ENCODE measurements around the gene EFNA4. TPM values are rescaled to one million over a fixed set of nuclear protein-coding genes. Genes with fewer than 3 reads are reported as not detected.

The EFNA4 gene
- total RNA-seq, 1 experiment from 2014 or later = 22.7 TPM

DNA sequence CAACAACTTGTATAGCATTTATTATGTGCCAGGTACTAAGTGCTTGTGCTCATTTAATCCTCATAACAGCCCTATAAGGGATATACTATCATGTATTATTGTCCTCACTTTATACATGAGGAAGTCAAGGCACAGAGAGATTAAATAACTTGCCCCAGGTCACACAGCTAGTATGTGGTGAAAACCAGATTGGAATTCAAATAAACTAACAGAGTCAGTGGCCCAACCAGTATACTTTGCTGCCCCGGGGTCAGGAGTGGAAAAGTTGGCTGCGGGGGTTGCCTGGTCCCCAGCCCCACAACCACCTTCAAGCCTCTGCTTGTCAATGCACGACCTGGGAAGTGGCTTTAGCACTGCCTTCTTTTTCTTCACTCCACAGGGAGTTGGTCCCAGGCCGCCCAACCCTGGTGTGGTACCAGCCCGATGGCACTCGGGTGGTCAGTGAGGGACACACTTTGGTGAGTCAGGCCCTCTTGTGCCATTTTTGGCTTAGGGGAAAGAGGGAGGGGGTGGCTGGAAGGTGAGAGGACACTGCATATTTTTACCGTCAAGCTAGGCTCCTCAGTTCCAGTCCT, 9.9 kb upstream of the EFNA4 start:
- no peak overlapping the region for H3K27ac Mint-ChIP-seq
- no peak for ATAC-seq
- H3K36me3 Mint-ChIP-seq = no peaks in the 10 kb centered on the region
- POLR2A ChIA-PET = no interaction called here
- TF ChIP-seq, protein P1, sequence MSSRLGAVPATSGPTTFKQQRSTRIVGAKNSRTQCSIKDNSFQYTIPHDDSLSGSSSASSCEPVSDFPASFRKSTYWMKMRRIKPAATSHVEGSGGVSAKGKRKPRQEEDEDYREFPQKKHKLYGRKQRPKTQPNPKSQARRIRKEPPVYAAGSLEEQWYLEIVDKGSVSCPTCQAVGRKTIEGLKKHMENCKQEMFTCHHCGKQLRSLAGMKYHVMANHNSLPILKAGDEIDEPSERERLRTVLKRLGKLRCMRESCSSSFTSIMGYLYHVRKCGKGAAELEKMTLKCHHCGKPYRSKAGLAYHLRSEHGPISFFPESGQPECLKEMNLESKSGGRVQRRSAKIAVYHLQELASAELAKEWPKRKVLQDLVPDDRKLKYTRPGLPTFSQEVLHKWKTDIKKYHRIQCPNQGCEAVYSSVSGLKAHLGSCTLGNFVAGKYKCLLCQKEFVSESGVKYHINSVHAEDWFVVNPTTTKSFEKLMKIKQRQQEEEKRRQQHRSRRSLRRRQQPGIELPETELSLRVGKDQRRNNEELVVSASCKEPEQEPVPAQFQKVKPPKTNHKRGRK (CRISPR knock-in tag; IDR thresholded peaks at IDR 0.05; ENCODE audit: borderline replicate concordance) = no peak
- TF ChIP-seq, protein P2, sequence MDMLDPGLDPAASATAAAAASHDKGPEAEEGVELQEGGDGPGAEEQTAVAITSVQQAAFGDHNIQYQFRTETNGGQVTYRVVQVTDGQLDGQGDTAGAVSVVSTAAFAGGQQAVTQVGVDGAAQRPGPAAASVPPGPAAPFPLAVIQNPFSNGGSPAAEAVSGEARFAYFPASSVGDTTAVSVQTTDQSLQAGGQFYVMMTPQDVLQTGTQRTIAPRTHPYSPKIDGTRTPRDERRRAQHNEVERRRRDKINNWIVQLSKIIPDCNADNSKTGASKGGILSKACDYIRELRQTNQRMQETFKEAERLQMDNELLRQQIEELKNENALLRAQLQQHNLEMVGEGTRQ (CRISPR knock-in tag; IDR thresholded peaks at IDR 0.05) = no peak
- no peak for TF ChIP-seq GABPB1 (CRISPR knock-in tag; IDR thresholded peaks at IDR 0.05)
- TF ChIP-seq ZBTB21 (CRISPR knock-in tag; IDR thresholded peaks at IDR 0.05; ENCODE audit: borderline replicate concordance) = no peak
- TF ChIP-seq ZNF263 (CRISPR knock-in tag; IDR thresholded peaks at IDR 0.05; ENCODE audit: low read depth) = no peak
- TF ChIP-seq, protein P3, sequence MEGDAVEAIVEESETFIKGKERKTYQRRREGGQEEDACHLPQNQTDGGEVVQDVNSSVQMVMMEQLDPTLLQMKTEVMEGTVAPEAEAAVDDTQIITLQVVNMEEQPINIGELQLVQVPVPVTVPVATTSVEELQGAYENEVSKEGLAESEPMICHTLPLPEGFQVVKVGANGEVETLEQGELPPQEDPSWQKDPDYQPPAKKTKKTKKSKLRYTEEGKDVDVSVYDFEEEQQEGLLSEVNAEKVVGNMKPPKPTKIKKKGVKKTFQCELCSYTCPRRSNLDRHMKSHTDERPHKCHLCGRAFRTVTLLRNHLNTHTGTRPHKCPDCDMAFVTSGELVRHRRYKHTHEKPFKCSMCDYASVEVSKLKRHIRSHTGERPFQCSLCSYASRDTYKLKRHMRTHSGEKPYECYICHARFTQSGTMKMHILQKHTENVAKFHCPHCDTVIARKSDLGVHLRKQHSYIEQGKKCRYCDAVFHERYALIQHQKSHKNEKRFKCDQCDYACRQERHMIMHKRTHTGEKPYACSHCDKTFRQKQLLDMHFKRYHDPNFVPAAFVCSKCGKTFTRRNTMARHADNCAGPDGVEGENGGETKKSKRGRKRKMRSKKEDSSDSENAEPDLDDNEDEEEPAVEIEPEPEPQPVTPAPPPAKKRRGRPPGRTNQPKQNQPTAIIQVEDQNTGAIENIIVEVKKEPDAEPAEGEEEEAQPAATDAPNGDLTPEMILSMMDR (IDR thresholded peaks at IDR 0.05) = no peak
- no peak for TF ChIP-seq TEAD4 (CRISPR knock-in tag; IDR thresholded peaks at IDR 0.05)
- peaks cover 18% of the 10 kb centered on the region for H3K4me1 Mint-ChIP-seq
- H3K9me3 Mint-ChIP-seq = no peaks in the 10 kb centered on the region
- CTCF ChIA-PET = interaction anchor here (0.6 to 9.4 kb wide), 10 partner anchors 7 to 156 kb away, joined by 4 to 176 read pairs (median 8); partner anchors contain the start of gene EFNA4
- no peak overlapping the region for H3K4me3 Mint-ChIP-seq
- no peak for DNase-seq (ENCODE audit: low spot score)
- H3K27me3 Mint-ChIP-seq (ENCODE audit: low read depth) = peaks cover 20% of the 10 kb centered on the region

DNA sequence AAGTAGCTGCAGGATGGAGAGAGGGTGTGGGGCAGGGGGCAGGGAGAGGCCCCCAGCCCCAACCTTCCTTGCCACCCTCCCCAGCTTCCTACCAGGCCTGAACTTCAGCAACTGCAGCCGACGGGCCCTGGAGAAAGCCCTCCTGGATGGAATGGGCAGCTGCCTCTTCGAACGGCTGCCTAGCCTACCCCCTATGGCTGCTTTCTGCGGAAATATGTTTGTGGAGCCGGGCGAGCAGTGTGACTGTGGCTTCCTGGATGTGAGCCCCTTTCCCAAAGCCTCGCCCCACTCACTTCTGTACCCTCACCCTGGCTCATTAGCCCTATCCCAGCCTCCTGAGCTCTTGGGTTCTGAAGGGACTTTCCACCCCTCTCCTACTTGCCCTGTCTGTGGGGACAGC, 6.4 kb upstream of the EFNA4 start:
- ATAC-seq (no peak), DNase-seq (ENCODE audit: low spot score) (no peak)
- Mint-ChIP-seq H3K9me3 (no peaks in the 10 kb centered on the region), H3K4me1 (peaks cover 6% of the 10 kb centered on the region), H3K27ac (no peak overlapping the region), H3K27me3 (ENCODE audit: low read depth) (peaks cover 11% of the 10 kb centered on the region), H3K36me3 (no peaks in the 10 kb centered on the region), H3K4me3 (no peak overlapping the region)
- ChIA-PET CTCF (interaction anchor here (0.6 to 9.4 kb wide), 19 partner anchors 7 to 981 kb away, joined by 3 to 176 read pairs (median 3); partner anchors contain the start of genes ADAM15, FLAD1, KRTCAP2 and PBXIP1), POLR2A (interaction anchor here (0.6 kb wide), 1 partner anchor 13 kb away, joined by 5 read pairs; no protein-coding TSS in a partner anchor)
- TF ChIP-seq OVOL2 (CRISPR knock-in tag; IDR thresholded peaks at IDR 0.05; ENCODE audit: borderline replicate concordance) (no peak), ZNF232 (CRISPR knock-in tag; IDR thresholded peaks at IDR 0.05) (no peak), SP1 (CRISPR knock-in tag; conservative IDR thresholded peaks at IDR 0.05) (no peak), CBFB (CRISPR knock-in tag; IDR thresholded peaks at IDR 0.05; ENCODE audit: low read depth) (no peak), GTF2I (CRISPR knock-in tag; conservative IDR thresholded peaks at IDR 0.05) (no peak), ZNF263 (CRISPR knock-in tag; IDR thresholded peaks at IDR 0.05; ENCODE audit: low read depth) (no peak), ZNF671 (CRISPR knock-in tag; IDR thresholded peaks at IDR 0.05) (no peak), MXD4 (CRISPR knock-in tag; IDR thresholded peaks at IDR 0.05; ENCODE audit: borderline replicate concordance) (no peak), PRRX2 (CRISPR knock-in tag; IDR thresholded peaks at IDR 0.05) (no peak)
- TF ChIP-seq, protein P4, sequence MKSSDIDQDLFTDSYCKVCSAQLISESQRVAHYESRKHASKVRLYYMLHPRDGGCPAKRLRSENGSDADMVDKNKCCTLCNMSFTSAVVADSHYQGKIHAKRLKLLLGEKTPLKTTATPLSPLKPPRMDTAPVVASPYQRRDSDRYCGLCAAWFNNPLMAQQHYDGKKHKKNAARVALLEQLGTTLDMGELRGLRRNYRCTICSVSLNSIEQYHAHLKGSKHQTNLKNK (CRISPR knock-in tag; IDR thresholded peaks at IDR 0.05) = no peak
- TF ChIP-seq, protein P5, sequence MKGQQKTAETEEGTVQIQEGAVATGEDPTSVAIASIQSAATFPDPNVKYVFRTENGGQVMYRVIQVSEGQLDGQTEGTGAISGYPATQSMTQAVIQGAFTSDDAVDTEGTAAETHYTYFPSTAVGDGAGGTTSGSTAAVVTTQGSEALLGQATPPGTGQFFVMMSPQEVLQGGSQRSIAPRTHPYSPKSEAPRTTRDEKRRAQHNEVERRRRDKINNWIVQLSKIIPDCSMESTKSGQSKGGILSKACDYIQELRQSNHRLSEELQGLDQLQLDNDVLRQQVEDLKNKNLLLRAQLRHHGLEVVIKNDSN (CRISPR knock-in tag; IDR thresholded peaks at IDR 0.05) = no peak
- TF ChIP-seq, protein P6, sequence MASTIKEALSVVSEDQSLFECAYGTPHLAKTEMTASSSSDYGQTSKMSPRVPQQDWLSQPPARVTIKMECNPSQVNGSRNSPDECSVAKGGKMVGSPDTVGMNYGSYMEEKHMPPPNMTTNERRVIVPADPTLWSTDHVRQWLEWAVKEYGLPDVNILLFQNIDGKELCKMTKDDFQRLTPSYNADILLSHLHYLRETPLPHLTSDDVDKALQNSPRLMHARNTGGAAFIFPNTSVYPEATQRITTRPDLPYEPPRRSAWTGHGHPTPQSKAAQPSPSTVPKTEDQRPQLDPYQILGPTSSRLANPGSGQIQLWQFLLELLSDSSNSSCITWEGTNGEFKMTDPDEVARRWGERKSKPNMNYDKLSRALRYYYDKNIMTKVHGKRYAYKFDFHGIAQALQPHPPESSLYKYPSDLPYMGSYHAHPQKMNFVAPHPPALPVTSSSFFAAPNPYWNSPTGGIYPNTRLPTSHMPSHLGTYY (CRISPR knock-in tag; IDR thresholded peaks at IDR 0.05) = no peak
- TF ChIP-seq, protein P7, sequence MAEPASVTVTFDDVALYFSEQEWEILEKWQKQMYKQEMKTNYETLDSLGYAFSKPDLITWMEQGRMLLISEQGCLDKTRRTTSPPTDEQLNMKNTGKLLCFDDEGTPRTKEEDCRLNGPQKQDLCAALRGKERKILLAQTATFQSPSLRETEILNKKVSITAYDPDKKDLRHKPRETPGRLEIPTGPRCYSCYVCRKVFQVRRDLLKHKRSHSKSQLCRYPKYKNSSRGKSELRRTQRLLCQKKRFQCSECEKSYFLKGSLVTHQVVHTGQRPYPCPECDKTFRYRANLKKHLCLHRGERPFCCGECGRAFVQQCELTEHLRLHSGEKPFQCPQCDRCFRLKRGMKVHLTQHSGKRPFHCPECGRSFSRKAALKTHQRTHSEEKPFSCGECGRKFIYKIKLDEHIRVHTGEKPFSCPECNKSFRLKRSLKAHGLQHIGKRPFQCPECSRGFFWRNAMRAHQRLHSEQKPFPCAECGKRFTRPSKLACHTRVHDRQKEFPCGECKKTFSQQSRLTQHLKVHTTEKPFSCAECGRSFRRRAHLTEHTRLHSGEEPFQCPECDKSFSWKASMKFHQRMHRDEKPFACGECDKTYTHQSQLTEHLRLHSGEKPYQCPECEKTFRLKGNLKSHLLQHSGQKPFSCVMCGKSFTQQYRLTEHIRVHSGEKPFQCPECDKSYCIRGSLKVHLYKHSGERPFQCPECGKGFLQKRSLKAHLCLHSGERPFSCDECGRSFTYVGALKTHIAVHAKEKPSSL (CRISPR knock-in tag; conservative IDR thresholded peaks at IDR 0.05) = no peak
- TF ChIP-seq, protein P8, sequence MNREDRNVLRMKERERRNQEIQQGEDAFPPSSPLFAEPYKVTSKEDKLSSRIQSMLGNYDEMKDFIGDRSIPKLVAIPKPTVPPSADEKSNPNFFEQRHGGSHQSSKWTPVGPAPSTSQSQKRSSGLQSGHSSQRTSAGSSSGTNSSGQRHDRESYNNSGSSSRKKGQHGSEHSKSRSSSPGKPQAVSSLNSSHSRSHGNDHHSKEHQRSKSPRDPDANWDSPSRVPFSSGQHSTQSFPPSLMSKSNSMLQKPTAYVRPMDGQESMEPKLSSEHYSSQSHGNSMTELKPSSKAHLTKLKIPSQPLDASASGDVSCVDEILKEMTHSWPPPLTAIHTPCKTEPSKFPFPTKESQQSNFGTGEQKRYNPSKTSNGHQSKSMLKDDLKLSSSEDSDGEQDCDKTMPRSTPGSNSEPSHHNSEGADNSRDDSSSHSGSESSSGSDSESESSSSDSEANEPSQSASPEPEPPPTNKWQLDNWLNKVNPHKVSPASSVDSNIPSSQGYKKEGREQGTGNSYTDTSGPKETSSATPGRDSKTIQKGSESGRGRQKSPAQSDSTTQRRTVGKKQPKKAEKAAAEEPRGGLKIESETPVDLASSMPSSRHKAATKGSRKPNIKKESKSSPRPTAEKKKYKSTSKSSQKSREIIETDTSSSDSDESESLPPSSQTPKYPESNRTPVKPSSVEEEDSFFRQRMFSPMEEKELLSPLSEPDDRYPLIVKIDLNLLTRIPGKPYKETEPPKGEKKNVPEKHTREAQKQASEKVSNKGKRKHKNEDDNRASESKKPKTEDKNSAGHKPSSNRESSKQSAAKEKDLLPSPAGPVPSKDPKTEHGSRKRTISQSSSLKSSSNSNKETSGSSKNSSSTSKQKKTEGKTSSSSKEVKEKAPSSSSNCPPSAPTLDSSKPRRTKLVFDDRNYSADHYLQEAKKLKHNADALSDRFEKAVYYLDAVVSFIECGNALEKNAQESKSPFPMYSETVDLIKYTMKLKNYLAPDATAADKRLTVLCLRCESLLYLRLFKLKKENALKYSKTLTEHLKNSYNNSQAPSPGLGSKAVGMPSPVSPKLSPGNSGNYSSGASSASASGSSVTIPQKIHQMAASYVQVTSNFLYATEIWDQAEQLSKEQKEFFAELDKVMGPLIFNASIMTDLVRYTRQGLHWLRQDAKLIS (CRISPR knock-in tag; IDR thresholded peaks at IDR 0.05; ENCODE audit: borderline replicate concordance) = no peak

All from WTC11 (cell line).